Right lobe of liver (tissue), 6 donors: ENCODE measurements around the gene POLR2F. TPM values are rescaled to one million over a fixed set of nuclear protein-coding genes. Genes with fewer than 3 reads are reported as not detected.

Experiments
- ATAC-seq, 4 donors: fragments of 200-7000 bp; cut with Tn5 transposase; one replicate each; pipeline ENCODE4 v1.9.1; 2020; ENCODE audit warnings: mild to moderate bottlenecking in 4 of 4, moderate library complexity in 4 of 4
- DNase-seq, 3 donors: peaks; one replicate each; pipeline ENCODE4 v3.0.0-alpha.2; 2020
- H3K27ac ChIP-seq, 3 donors: fragments of 200-600 bp; one replicate each; pipeline ENCODE4 v1.8.0; 2022
- H3K27me3 ChIP-seq, 2 donors: fragments of 200-600 bp; one replicate each; pipeline ENCODE4 v1.8.0; 2022
- H3K36me3 ChIP-seq, 4 donors: fragments of 200-600 bp; sonication (generic) in 1 of 4; one replicate each; pipeline versions ENCODE4 v1.5.1 to v1.8.0; 2017 to 2022; ENCODE audit warnings: control low read depth in 1 of 4
- H3K4me1 ChIP-seq, 4 donors: fragments of 200-600 bp; sonication (generic) in 1 of 4; one replicate each; pipeline versions ENCODE4 v1.5.1 to v1.8.0; 2017 to 2022; ENCODE audit warnings: control low read depth in 1 of 4
- H3K4me3 ChIP-seq, 3 donors: fragments of 200-600 bp; one replicate each; pipeline ENCODE4 v1.8.0; 2022
- H3K9me3 ChIP-seq, 4 donors: fragments of 200-600 bp; sonication (generic) in 1 of 4; one replicate each; pipeline versions ENCODE4 v1.5.1 to v1.8.0; 2017 to 2022; ENCODE audit warnings: control low read depth in 1 of 4
- CTCF ChIP-seq, 4 donors: fragments of 200-600 bp in 3 of 4; fragments of 450-650 bp in 1 of 4; IDR thresholded peaks; one replicate each; pipeline versions ENCODE4 v1.5.1 to v1.8.0; 2016 to 2022; ENCODE audit warnings: antibody characterized with exemption in 4 of 4, mild to moderate bottlenecking in 2 of 4
- POLR2A ChIP-seq: fragments of 450-650 bp; IDR thresholded peaks from one replicate; pipeline ENCODE4 v1.6.1; 2017; ENCODE audit warnings: antibody characterized with exemption, mild to moderate bottlenecking
- WGBS: methylation state at CpG from one replicate; pipeline ENCODE4 v1.1.6; 2018; ENCODE audit warnings: low coverage, low lambda C conversion rate; ENCODE audit not compliant: insufficient coverage; ENCODE audit errors: missing lambda C conversion rate; 5-methylcytosine and 5-hydroxymethylcytosine counted together
- intact Hi-C, 2 donors: fragments of 100-400 bp; cut with DNase I; formaldehyde crosslinking; loops; one replicate each; pipeline versions ENCODE4 v1.11.2 to v1.14.1; 2022
- total RNA-seq, 6 experiments: library from RNA; depleted of rRNA in 2 of 6; stranded (reverse); fragments of >200 nt in 2 of 6; fragmentation: NEBNext Ultra II Directional in 3 of 6; extraction: Animal tissue kit (Norgen Biotek cat#: 25700) in 3 of 6; gene quantifications; one replicate each; pipeline versions ENCODE4 v1.1.0 to v1.2.4, GENCODE V29; 2016 to 2023
- donor health status: DM: no; HTN: yes; CAD: no.
- donor health status: DM: no; HTN: no; CAD: no.
- donor health status: DM: no; HTN: no; CAD: no.
- donor health status: DM: no; HTN: yes; CAD: no.
- donor health status: DM: no; HTN: yes; CAD: no.

POLR2F gene
- total RNA-seq, 6 experiments from 2014 or later = 42.4 to 60.5 (median 56.3) TPM

GRCh38 chr22:37961062-37961461 is 7.6 kb downstream of the POLR2F start:
- 96% methylated on average over 4 of the region's 4 CpGs for WGBS
- ATAC-seq = no peak
- no peak for DNase-seq
- intact Hi-C loops = no loop called here
- TF ChIP-seq CTCF (IDR thresholded peaks at IDR 0.05) (no peak), POLR2A (no peak)
- H3K4me3 ChIP-seq = no peak overlapping the region
- H3K4me1 ChIP-seq = peaks cover 0 to 17% (median 5%) of the 10 kb centered on the region in 4 donors
- H3K36me3 ChIP-seq = peaks cover 3 to 75% (median 21%) of the 10 kb centered on the region in 4 donors
- no peak overlapping the region for H3K27ac ChIP-seq
- no peaks in the 10 kb centered on the region for H3K9me3 ChIP-seq
- no peaks in the 10 kb centered on the region for H3K27me3 ChIP-seq

- H3K36me3 ChIP-seq = peaks cover 3 to 50% (median 17%) of the 10 kb centered on the region in 4 donors
- no peak for ATAC-seq
Measured at GRCh38 chr22:37965940-37966664, 12.6 kb downstream of the POLR2F start.

GRCh38 chr22:37967147-37967546 is 13.6 kb downstream of the POLR2F start:
- intact Hi-C loops = no loop called here
- H3K4me1 ChIP-seq = no peaks in the 10 kb centered on the region
- DNase-seq (no peak), ATAC-seq (no peak)
- H3K27ac ChIP-seq = no peak overlapping the region
- WGBS = 69% methylated on average over 1 of the region's 1 CpG
- no peaks in the 10 kb centered on the region for H3K27me3 ChIP-seq
- no peak overlapping the region for H3K4me3 ChIP-seq
- peaks cover under 1 to 40% (median 13%) of the 10 kb centered on the region in 4 donors for H3K36me3 ChIP-seq
- H3K9me3 ChIP-seq = no peaks in the 10 kb centered on the region
- TF ChIP-seq POLR2A (no peak), CTCF (IDR thresholded peaks at IDR 0.05) (no peak)

More at GRCh38 chr22:37965940-37966664, 12.6 kb downstream of the POLR2F start:
- 68% methylated on average over 8 of the region's 9 CpGs for WGBS
- H3K4me3 ChIP-seq = no peak overlapping the region
- H3K9me3 ChIP-seq = no peaks in the 10 kb centered on the region
- no peak for TF ChIP-seq POLR2A
- TF ChIP-seq CTCF (IDR thresholded peaks at IDR 0.05) = no peak
- DNase-seq = no peak
- H3K27ac ChIP-seq = no peak overlapping the region
- intact Hi-C loops = no loop called here
- no peaks in the 10 kb centered on the region for H3K4me1 ChIP-seq
- no peaks in the 10 kb centered on the region for H3K27me3 ChIP-seq

- H3K27me3 ChIP-seq = no peaks in the 10 kb centered on the region
- DNase-seq (no peak), ATAC-seq (no peak)
- WGBS = 91% methylated on average over 7 of the region's 14 CpGs
- no peaks in the 10 kb centered on the region for H3K9me3 ChIP-seq
- no peak overlapping the region for H3K27ac ChIP-seq
- H3K36me3 ChIP-seq = peaks cover 0 to 33% (median 9%) of the 10 kb centered on the region in 4 donors
- no peak overlapping the region for H3K4me3 ChIP-seq
- TF ChIP-seq POLR2A (no peak), CTCF (IDR thresholded peaks at IDR 0.05) (no peak)
- no peaks in the 10 kb centered on the region for H3K4me1 ChIP-seq
- intact Hi-C loops = no loop called here
Measured at GRCh38 chr22:37967637-37968451, 14.3 kb downstream of the POLR2F start.
